ENCODE measurements around the gene RAB10.

The RAB10 gene

DNA sequence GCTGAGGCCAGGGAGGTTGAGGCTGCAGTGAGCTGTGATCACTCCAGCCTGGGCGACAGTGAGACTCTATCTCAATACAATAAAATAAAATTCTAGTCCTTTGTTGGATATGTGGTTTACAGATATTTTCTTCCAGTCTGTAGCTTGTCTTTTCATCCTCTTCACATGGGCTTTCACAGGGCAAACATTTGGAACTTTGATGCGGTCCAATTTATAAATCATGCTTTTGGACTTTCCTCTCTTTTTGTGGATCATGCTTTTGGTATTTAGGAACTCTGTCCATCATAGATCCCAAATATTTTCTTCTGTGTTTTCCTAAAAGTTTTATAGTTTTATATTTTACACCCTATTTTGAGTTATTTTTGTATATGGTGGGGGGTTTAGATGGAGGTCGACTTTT lies 14.9 kb downstream of the RAB10 start:
- Histone ChIP-seq H3K36me3 (ENCODE audit: low read depth) (peaks cover 17% of the 10 kb centered on the region), H3K27ac (ENCODE audit: poor library complexity, severe bottlenecking) (no peak overlapping the region), H3K9me3 (ENCODE audit: severe bottlenecking) (no peaks in the 10 kb centered on the region), H3K4me3 (ENCODE audit: severe bottlenecking) (no peak overlapping the region), H3K27me3 (ENCODE audit: insufficient read depth, poor library complexity, severe bottlenecking) (no peaks in the 10 kb centered on the region), H3K4me1 (ENCODE audit: insufficient read depth, poor library complexity, severe bottlenecking) (peaks cover 9% of the 10 kb centered on the region)
- DNase-seq (ENCODE audit: low spot score) (no peak), ATAC-seq (ENCODE audit: low read depth) (no peak)
- TF ChIP-seq CTCF (IDR thresholded peaks at IDR 0.05; ENCODE audit: poor library complexity, severe bottlenecking), result no peak

DNA sequence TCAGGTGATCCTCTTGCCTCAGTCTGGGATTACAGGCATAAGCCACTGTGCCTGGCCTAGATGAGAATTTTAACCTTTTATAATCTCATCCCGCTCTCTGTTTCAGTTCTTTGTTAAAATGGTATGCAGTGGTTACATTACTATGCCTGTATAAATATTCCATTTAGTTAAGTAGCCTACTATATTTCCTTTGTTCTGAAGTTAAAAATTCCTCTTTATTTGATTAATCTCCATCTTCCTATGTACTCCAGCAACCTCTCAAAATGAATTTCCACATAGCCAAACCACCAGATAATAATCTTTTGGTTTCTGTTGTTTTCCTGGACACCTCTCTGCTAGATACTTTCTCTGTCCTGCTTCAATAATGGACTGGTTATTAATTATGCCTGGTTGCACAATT lies 15.8 kb downstream of the RAB10 start:
- H3K36me3 ChIP-seq (ENCODE audit: low read depth), result peaks cover 14% of the 10 kb centered on the region
- ATAC-seq (ENCODE audit: low read depth) (no peak), DNase-seq (ENCODE audit: low spot score) (no peak)
- H3K9me3 ChIP-seq (ENCODE audit: severe bottlenecking), result no peaks in the 10 kb centered on the region
- H3K4me3 ChIP-seq (ENCODE audit: severe bottlenecking), result no peak overlapping the region
- peaks cover 2% of the 10 kb centered on the region for H3K4me1 ChIP-seq (ENCODE audit: insufficient read depth, poor library complexity, severe bottlenecking)
- H3K27me3 ChIP-seq (ENCODE audit: insufficient read depth, poor library complexity, severe bottlenecking), result no peaks in the 10 kb centered on the region
- no peak for TF ChIP-seq CTCF (IDR thresholded peaks at IDR 0.05; ENCODE audit: poor library complexity, severe bottlenecking)
- H3K27ac ChIP-seq (ENCODE audit: poor library complexity, severe bottlenecking), result no peak overlapping the region

DNA sequence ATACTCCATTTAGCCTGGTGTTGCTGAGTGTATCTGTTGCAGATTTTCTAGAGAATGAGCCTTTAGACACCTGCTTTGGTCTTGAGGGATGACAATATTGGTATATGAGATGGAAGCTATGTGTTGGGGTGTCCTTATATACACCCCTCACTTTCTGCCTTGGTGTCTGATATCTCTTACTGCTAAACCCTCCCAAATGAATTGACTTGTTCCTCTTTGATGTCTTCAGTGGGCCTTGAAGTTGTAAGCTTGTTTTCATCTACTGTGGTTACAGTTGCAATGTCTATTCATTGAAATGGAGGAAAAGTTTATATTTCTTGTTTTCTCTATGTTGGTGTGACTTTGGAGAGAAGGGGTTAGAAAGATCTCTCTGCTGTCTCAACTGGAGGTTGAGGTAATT lies 18.9 kb downstream of the RAB10 start:
- ATAC-seq (ENCODE audit: low read depth), result no peak
- TF ChIP-seq CTCF (IDR thresholded peaks at IDR 0.05; ENCODE audit: poor library complexity, severe bottlenecking), result no peak

GRCh38 chr2:26054598-26055348 lies 20.9 kb downstream of the RAB10 start:
- Histone ChIP-seq H3K27ac (ENCODE audit: poor library complexity, severe bottlenecking) (no peak overlapping the region), H3K4me3 (ENCODE audit: severe bottlenecking) (no peak overlapping the region), H3K27me3 (ENCODE audit: insufficient read depth, poor library complexity, severe bottlenecking) (no peaks in the 10 kb centered on the region), H3K4me1 (ENCODE audit: insufficient read depth, poor library complexity, severe bottlenecking) (no peaks in the 10 kb centered on the region), H3K9me3 (ENCODE audit: severe bottlenecking) (no peaks in the 10 kb centered on the region), H3K36me3 (ENCODE audit: low read depth) (peaks cover 6% of the 10 kb centered on the region)
- DNase-seq (ENCODE audit: low spot score), result no peak
- TF ChIP-seq CTCF (IDR thresholded peaks at IDR 0.05; ENCODE audit: poor library complexity, severe bottlenecking), result no peak
- ATAC-seq (ENCODE audit: low read depth), result no peak

More for the DNA sequence above, 18.9 kb downstream of the RAB10 start:
- DNase-seq (ENCODE audit: low spot score), result no peak
- Histone ChIP-seq H3K4me1 (ENCODE audit: insufficient read depth, poor library complexity, severe bottlenecking) (no peaks in the 10 kb centered on the region), H3K36me3 (ENCODE audit: low read depth) (peaks cover 4% of the 10 kb centered on the region), H3K4me3 (ENCODE audit: severe bottlenecking) (no peak overlapping the region), H3K9me3 (ENCODE audit: severe bottlenecking) (no peaks in the 10 kb centered on the region), H3K27ac (ENCODE audit: poor library complexity, severe bottlenecking) (no peak overlapping the region), H3K27me3 (ENCODE audit: insufficient read depth, poor library complexity, severe bottlenecking) (no peaks in the 10 kb centered on the region)

GRCh38 chr2:26058390-26058789 lies 24.5 kb downstream of the RAB10 start:
- Histone ChIP-seq H3K27me3 (ENCODE audit: insufficient read depth, poor library complexity, severe bottlenecking) (no peaks in the 10 kb centered on the region), H3K27ac (ENCODE audit: poor library complexity, severe bottlenecking) (no peak overlapping the region), H3K4me1 (ENCODE audit: insufficient read depth, poor library complexity, severe bottlenecking) (no peaks in the 10 kb centered on the region), H3K4me3 (ENCODE audit: severe bottlenecking) (no peak overlapping the region), H3K36me3 (ENCODE audit: low read depth) (peaks cover 32% of the 10 kb centered on the region), H3K9me3 (ENCODE audit: severe bottlenecking) (no peaks in the 10 kb centered on the region)
- no peak for DNase-seq (ENCODE audit: low spot score)
- no peak; the same call in 2 of the 3 replicates for ATAC-seq (ENCODE audit: low read depth)
- TF ChIP-seq CTCF (IDR thresholded peaks at IDR 0.05; ENCODE audit: poor library complexity, severe bottlenecking), result no peak
